GM12878 (cell line): ENCODE data around the gene CCR7. TPM values are rescaled to one million over a fixed set of nuclear protein-coding genes. Genes with fewer than 3 reads are reported as not detected.
A peak's percentile ranks its signal among the peaks of the same experiment; 100 is the strongest.

Experiments used
- EGR1 ChIP-seq, 2 experiments: IDR thresholded peaks; 1 replicate in 1 of 2; 2 replicates in 1 of 2; pipeline ENCODE4 v1.6.1; 2011 to 2012; ENCODE audit warnings: low read depth in 2 of 2, low read length in 2 of 2, borderline replicate concordance in 1 of 2, mild to moderate bottlenecking in 1 of 2, moderate library complexity in 1 of 2
- ESRRA ChIP-seq: IDR thresholded peaks from 2 replicates; pipeline ENCODE4 v1.6.1; 2012; ENCODE audit warnings: mild to moderate bottlenecking, low read length, improper control_type of control experiment
- MLLT1 ChIP-seq: fragments of 450-650 bp; IDR thresholded peaks from 2 replicates; pipeline ENCODE4 v1.6.1; 2016; ENCODE audit warnings: mild to moderate bottlenecking
- NR2C2 ChIP-seq: IDR thresholded peaks from 2 replicates; pipeline ENCODE4 v1.6.1; 2011; ENCODE audit warnings: borderline replicate concordance, low read depth; ENCODE audit not compliant: control insufficient read depth, insufficient read length
- PBX3 ChIP-seq: IDR thresholded peaks from 2 replicates; pipeline ENCODE4 v1.6.1; 2011; ENCODE audit warnings: mild to moderate bottlenecking, low read depth, low read length, moderate library complexity; ENCODE audit not compliant: insufficient replicate concordance
- PKNOX1 ChIP-seq: fragments of 450-650 bp; IDR thresholded peaks from 2 replicates; pipeline ENCODE4 v1.6.1; 2016; ENCODE audit warnings: mild to moderate bottlenecking
- POLR2A ChIP-seq: IDR thresholded peaks from 2 replicates; pipeline ENCODE4 v1.6.1; 2011; ENCODE audit warnings: low read depth, mild to moderate bottlenecking, low read length
- RB1 ChIP-seq: fragments of 450-650 bp; formaldehyde crosslinking; IDR thresholded peaks from 2 replicates; pipeline ENCODE4 v1.6.1; 2017; ENCODE audit warnings: mild to moderate bottlenecking, borderline replicate concordance
- SUZ12 ChIP-seq: fragments of 200-600 bp; sonication (generic); IDR thresholded peaks from one replicate; pipeline ENCODE4 v1.6.1; 2018; ENCODE audit warnings: antibody characterized with exemption, mild to moderate bottlenecking; ENCODE audit not compliant: unreplicated experiment
- YBX1 ChIP-seq: fragments of 450-650 bp; IDR thresholded peaks from 2 replicates; pipeline ENCODE4 v1.6.1; 2016; ENCODE audit warnings: antibody characterized with exemption
- ZNF687 ChIP-seq: fragments of 450-650 bp; IDR thresholded peaks from 2 replicates; pipeline ENCODE4 v1.6.1; 2017; ENCODE audit warnings: mild to moderate bottlenecking, moderate library complexity
- polyA plus RNA-seq, 11 experiments: library from polyadenylated mRNA; depleted of rRNA in 4 of 11; unstranded in 6 of 11; stranded (reverse) in 5 of 11; fragments of >200 nt; fragmentation: Nextera tagmentation in 4 of 11; fragmentation: Illumina TruSeq in 1 of 11; extraction: Ambion mirVana in 4 of 11; extraction: Trizol in 1 of 11; gene quantifications; 1 replicate in 1 of 11; 2 replicates in 10 of 11; pipeline versions ENCODE4 v1.2.1 to v1.2.3, GENCODE V29; 2011 to 2016; ENCODE audit warnings: inconsistent platforms in 2 of 11, missing spikeins in 2 of 11, low read depth in 1 of 11
- total RNA-seq, 4 experiments: library from RNA; depleted of rRNA in 3 of 4; stranded (reverse); fragments of >200 nt in 3 of 4; fragmentation: Illumina TruSeq in 1 of 4; extraction: Trizol in 1 of 4; gene quantifications; 2 replicates each; pipeline versions ENCODE4 v1.2.1 to v1.2.3, GENCODE V29; 2013 to 2021

The CCR7 gene
- total and polyA plus RNA-seq, 10 of the 15 experiments (the other 5 are each of a cell fraction or from before 2014, with no cell fraction given), result 131 to 1,171 (median 260) TPM

GRCh38 chr17:40554646-40555295 is 10.5 kb downstream of the CCR7 start (continued):
- TF ChIP-seq POLR2A (peak; percentile 63; the same call in 1 of the 2 replicates), MLLT1 (peak; percentile 82), SUZ12 (no peak), NR2C2 (no peak), YBX1 (no peak), ZNF687 (no peak), ESRRA (no peak), PBX3 (no peak), EGR1 (IDR thresholded peaks at IDR 0.05; ENCODE audit: borderline replicate concordance in 1 of 2, low read depth in 2 of 2, low read length in 2 of 2) (peak in 1 of 2 experiments; percentile 23; a peak in 1 of 3 replicates), RB1 (no peak), PKNOX1 (no peak)
